Left lobe of liver (tissue), 2 donors: ENCODE results near the gene PICK1. TPM values are rescaled to one million over a fixed set of nuclear protein-coding genes. Genes with fewer than 3 reads are reported as not detected.
A peak's percentile ranks its signal among the peaks of the same experiment; 100 is the strongest.

ENCODE experiments used
- ATAC-seq: fragments of 200-7000 bp; cut with Tn5 transposase; one replicate; pipeline ENCODE4 v1.9.1; 2020; ENCODE audit warnings: mild to moderate bottlenecking, moderate library complexity
- DNase-seq: peaks from one replicate; pipeline ENCODE4 v3.0.0-alpha.2; 2020; ENCODE audit warnings: low spot score
- total RNA-seq: library from RNA; stranded (reverse); gene quantifications from one replicate; pipeline ENCODE4 v1.2.1, GENCODE V29; 2021
- donor health status: DM: no; HTN: no; CAD: no; lungs with moderate emphysema.
- donor health status: DM: no; HTN: yes; CAD: no.

The PICK1 gene
- total RNA-seq, 1 donor from 2014 or later: 16.8 TPM

- no peak for ATAC-seq
- no peak for DNase-seq
Measured at GRCh38 chr22:38046070-38046748, 11.0 kb upstream of the PICK1 start.

GRCh38 chr22:38049812-38050619 lies 7.2 kb upstream of the PICK1 start:
- DNase-seq (no peak), ATAC-seq (no peak)

DNA sequence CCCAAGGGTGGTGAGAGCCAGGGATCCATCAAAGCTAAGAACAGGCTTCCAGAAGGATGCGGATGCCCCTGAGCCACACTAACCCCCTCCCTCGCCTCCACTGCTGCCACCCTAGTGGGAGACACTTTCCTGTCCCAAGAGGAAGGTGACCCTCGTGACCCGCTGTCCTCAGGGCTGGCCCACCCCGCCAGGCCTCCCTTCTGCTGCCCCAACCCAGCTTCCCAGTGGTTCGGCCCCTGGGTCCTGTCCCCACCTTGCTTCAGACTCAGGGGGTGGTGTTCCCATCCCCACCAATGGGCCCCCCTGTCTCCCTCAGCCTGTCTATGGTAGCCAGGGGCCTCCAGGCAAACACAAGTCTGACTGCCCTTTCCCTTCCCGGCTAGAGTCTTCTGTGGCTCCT lies 6.5 kb upstream of the PICK1 start:
- ATAC-seq: no peak
- no peak for DNase-seq

DNA sequence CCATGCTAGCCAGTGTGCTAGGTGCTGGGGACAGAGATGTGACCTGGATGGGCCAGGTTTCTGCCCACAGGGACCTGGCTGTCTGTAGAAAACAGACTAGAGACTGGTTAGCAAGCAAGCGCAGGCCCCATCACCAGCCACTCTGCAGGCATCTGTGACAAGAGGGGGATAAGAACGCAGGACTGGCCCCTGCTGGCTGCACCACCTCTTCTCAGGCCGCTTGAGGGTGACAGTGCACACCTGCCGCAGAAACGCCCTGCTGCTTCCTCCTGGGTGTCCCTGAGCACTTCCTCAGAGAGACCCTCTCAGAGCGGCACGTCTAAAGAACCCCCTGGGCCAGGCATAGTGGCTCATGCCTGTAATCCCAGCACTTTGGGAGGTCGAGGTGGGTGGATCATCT lies 5.9 kb upstream of the PICK1 start:
- DNase-seq (no peak), ATAC-seq (no peak)

GRCh38 chr22:38051900-38052862 lies 5.0 kb upstream of the PICK1 start:
- peak; percentile 88 for ATAC-seq
- DNase-seq: peak; percentile 79

DNA sequence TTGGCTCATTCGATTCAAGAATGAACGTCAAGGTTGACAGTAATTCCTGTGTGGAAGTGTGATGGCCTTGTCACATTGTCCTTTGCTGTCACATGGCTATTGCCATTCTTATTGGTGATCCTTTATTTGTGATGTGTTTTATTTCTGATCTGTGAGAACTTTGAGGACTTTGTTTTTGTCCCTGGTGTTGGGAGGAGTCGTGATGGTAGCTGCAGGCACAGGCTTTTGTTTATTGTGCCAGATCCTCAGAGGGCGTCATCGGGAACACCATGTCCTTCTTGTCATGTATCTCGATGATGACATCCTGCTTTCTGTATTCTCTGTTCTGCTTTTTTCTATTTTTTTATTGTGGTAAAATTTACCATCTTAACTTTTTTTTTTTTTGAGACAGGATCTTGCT lies 5.6 kb downstream of the PICK1 start:
- DNase-seq: no peak
- peak; percentile 50 for ATAC-seq

- ATAC-seq (no peak), DNase-seq (no peak)
Measured at GRCh38 chr22:38065539-38065938, 8.3 kb downstream of the PICK1 start.

- ATAC-seq (no peak), DNase-seq (no peak)
Measured at GRCh38 chr22:38066381-38067027, 9.3 kb downstream of the PICK1 start.

- DNase-seq (no peak), ATAC-seq (no peak)
Measured at GRCh38 chr22:38067028-38067415, 9.8 kb downstream of the PICK1 start.

- ATAC-seq: no peak
- no peak for DNase-seq
Measured at GRCh38 chr22:38067761-38068360, 10.7 kb downstream of the PICK1 start.

- no peak for ATAC-seq
- no peak for DNase-seq
Measured at GRCh38 chr22:38068641-38069371, 11.6 kb downstream of the PICK1 start.

DNA sequence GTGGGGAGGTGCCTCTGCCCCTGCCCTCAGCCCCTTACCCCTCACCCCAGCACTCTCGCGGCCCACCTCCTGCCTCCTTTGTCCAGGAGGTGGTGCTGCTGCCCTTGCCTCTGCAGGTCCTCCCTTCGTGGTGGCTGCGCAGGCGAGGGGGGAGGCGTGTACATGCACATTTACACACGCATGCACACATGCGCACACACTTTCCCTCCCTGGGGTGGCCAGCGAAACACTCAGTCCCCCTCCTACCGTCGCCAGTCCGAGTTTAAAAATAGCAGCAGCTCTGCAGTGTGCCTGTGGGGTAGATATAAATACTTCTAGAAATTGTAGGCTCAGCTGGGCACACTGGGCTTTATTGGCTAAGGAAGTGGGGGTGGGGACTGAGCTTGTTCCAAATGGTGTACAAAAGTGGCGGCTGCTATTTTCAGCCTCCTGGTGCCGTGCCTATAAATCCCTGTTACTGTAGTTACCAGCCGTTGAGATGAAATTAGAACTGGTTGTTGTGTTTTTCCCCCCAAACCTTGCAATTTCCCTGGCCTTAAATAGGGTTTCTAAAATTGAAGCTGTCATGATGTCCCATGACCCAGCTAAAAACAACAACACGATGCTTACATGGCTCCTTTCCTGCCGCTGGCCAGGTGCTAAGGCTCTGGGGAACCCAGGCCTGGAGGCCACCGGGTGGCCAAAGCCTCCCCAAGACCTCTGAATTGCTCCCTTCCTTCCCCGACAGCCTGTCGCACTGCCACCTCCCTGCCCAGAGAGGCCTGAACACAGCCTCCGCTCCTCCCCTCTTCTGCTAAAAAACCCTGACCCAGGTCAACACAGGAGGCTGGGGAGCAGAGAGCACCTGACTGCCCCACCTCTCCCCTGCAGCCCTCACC lies 12.4 kb downstream of the PICK1 start:
- ATAC-seq (peak; percentile 28), DNase-seq (no peak)

DNA sequence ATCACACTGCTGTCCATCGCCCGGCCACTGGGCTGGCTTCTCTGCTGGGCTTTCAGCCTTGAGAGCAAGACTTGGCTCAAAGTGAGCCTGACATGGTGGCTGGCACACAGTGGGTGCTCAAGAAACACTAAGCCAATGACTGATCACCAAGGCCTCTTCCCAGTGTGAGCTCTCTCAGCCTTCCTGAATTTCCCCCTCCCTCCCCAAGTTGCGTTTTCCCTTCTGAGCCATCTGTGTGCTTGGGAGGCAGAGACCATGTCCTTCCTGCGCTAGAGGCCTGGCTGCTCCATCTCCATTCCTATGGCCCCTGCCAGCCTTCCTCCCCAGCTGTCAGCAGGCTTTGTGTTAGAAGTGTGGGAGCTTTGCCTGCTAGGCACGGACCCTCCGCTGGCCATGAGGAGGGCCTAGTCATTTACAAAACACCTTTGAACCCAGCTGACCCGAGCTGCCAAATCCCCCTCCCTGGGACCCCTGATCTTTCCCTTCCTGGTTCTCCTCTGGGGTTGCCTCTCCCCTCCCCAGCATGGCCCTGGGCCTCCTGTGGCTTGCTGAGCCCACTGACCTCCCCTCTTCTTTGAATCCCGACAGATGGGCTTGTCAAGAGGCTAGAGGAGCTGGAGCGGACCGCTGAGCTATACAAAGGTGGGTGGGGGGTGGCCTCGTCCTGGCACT lies 13.2 kb downstream of the PICK1 start:
- no peak for DNase-seq
- ATAC-seq: no peak

GRCh38 chr22:38071421-38072321 lies 14.5 kb downstream of the PICK1 start:
- DNase-seq (no peak), ATAC-seq (no peak)

GRCh38 chr22:38072322-38073149 lies 15.3 kb downstream of the PICK1 start:
- ATAC-seq (no peak), DNase-seq (no peak)
